Right lobe of liver (tissue), 6 donors: ENCODE measurements around the gene KAZN. TPM values are rescaled to one million over a fixed set of nuclear protein-coding genes. Genes with fewer than 3 reads are reported as not detected.

Experiments used
- ATAC-seq, 4 donors: fragments of 200-7000 bp; cut with Tn5 transposase; one replicate each; pipeline ENCODE4 v1.9.1; 2020; ENCODE audit warnings: mild to moderate bottlenecking in 4 of 4, moderate library complexity in 4 of 4
- DNase-seq, 3 donors: peaks; one replicate each; pipeline ENCODE4 v3.0.0-alpha.2; 2020
- H3K27ac ChIP-seq, 3 donors: fragments of 200-600 bp; one replicate each; pipeline ENCODE4 v1.8.0; 2022
- H3K27me3 ChIP-seq, 2 donors: fragments of 200-600 bp; one replicate each; pipeline ENCODE4 v1.8.0; 2022
- H3K36me3 ChIP-seq, 4 donors: fragments of 200-600 bp; sonication (generic) in 1 of 4; one replicate each; pipeline versions ENCODE4 v1.5.1 to v1.8.0; 2017 to 2022; ENCODE audit warnings: control low read depth in 1 of 4
- H3K4me1 ChIP-seq, 4 donors: fragments of 200-600 bp; sonication (generic) in 1 of 4; one replicate each; pipeline versions ENCODE4 v1.5.1 to v1.8.0; 2017 to 2022; ENCODE audit warnings: control low read depth in 1 of 4
- H3K4me3 ChIP-seq, 3 donors: fragments of 200-600 bp; one replicate each; pipeline ENCODE4 v1.8.0; 2022
- H3K9me3 ChIP-seq, 4 donors: fragments of 200-600 bp; sonication (generic) in 1 of 4; one replicate each; pipeline versions ENCODE4 v1.5.1 to v1.8.0; 2017 to 2022; ENCODE audit warnings: control low read depth in 1 of 4
- CTCF ChIP-seq, 4 donors: fragments of 200-600 bp in 3 of 4; fragments of 450-650 bp in 1 of 4; IDR thresholded peaks; one replicate each; pipeline versions ENCODE4 v1.5.1 to v1.8.0; 2016 to 2022; ENCODE audit warnings: antibody characterized with exemption in 4 of 4, mild to moderate bottlenecking in 2 of 4
- POLR2A ChIP-seq: fragments of 450-650 bp; IDR thresholded peaks from one replicate; pipeline ENCODE4 v1.6.1; 2017; ENCODE audit warnings: antibody characterized with exemption, mild to moderate bottlenecking
- WGBS: methylation state at CpG from one replicate; pipeline ENCODE4 v1.1.6; 2018; ENCODE audit warnings: low coverage, low lambda C conversion rate; ENCODE audit not compliant: insufficient coverage; ENCODE audit errors: missing lambda C conversion rate; 5-methylcytosine and 5-hydroxymethylcytosine counted together
- intact Hi-C, 2 donors: fragments of 100-400 bp; cut with DNase I; formaldehyde crosslinking; loops; one replicate each; pipeline versions ENCODE4 v1.11.2 to v1.14.1; 2022
- total RNA-seq, 6 experiments: library from RNA; depleted of rRNA in 2 of 6; stranded (reverse); fragments of >200 nt in 2 of 6; fragmentation: NEBNext Ultra II Directional in 3 of 6; extraction: Animal tissue kit (Norgen Biotek cat#: 25700) in 3 of 6; gene quantifications; one replicate each; pipeline versions ENCODE4 v1.1.0 to v1.2.4, GENCODE V29; 2016 to 2023
- donor health status: DM: no; HTN: yes; CAD: no.
- donor health status: DM: no; HTN: no; CAD: no.
- donor health status: DM: no; HTN: no; CAD: no.
- donor health status: DM: no; HTN: yes; CAD: no.
- donor health status: DM: no; HTN: yes; CAD: no.

The KAZN gene
- total RNA-seq, 6 experiments from 2014 or later = 1.5 to 7.2 (median 2.7) TPM

GRCh38 chr1:14884614-14885175 lies 286.2 kb downstream of the KAZN start:
- TF ChIP-seq CTCF (IDR thresholded peaks at IDR 0.05) = no peak
- TF ChIP-seq POLR2A = no peak
- no peaks in the 10 kb centered on the region for H3K36me3 ChIP-seq
- DNase-seq (no peak), ATAC-seq (no peak)
- H3K27me3 ChIP-seq = no peaks in the 10 kb centered on the region
- no peaks in the 10 kb centered on the region for H3K4me1 ChIP-seq
- intact Hi-C loops = no loop called here
- no peaks in the 10 kb centered on the region for H3K9me3 ChIP-seq
- no peak overlapping the region for H3K27ac ChIP-seq
- H3K4me3 ChIP-seq = no peak overlapping the region
- WGBS = 67% methylated on average over 13 of the region's 15 CpGs

- intact Hi-C loops = no loop called here
- ATAC-seq (no peak), DNase-seq (no peak)
- H3K4me1 ChIP-seq = no peaks in the 10 kb centered on the region
- no peak overlapping the region for H3K4me3 ChIP-seq
- no peak for TF ChIP-seq POLR2A
- no peak for TF ChIP-seq CTCF (IDR thresholded peaks at IDR 0.05)
- WGBS = 55% methylated on average over 5 of the region's 5 CpGs
- H3K36me3 ChIP-seq = no peaks in the 10 kb centered on the region
- H3K27me3 ChIP-seq = no peaks in the 10 kb centered on the region
- H3K9me3 ChIP-seq = no peaks in the 10 kb centered on the region
- no peak overlapping the region for H3K27ac ChIP-seq
These were observed 288.6 kb downstream of the KAZN start for GRCh38 chr1:14887044-14887566.

GRCh38 chr1:14887764-14888350 lies 289.4 kb downstream of the KAZN start:
- Histone ChIP-seq H3K27me3 (no peaks in the 10 kb centered on the region), H3K27ac (no peak overlapping the region), H3K36me3 (no peaks in the 10 kb centered on the region), H3K4me3 (no peak overlapping the region), H3K9me3 (no peaks in the 10 kb centered on the region), H3K4me1 (no peaks in the 10 kb centered on the region)
- no peak for ATAC-seq
- intact Hi-C loops = no loop called here
- DNase-seq = no peak
- 42% methylated on average over 7 of the region's 13 CpGs for WGBS
- TF ChIP-seq CTCF (IDR thresholded peaks at IDR 0.05) (no peak), POLR2A (no peak)

- intact Hi-C loops = no loop called here
- WGBS = 70% methylated on average over 8 of the region's 10 CpGs
- H3K9me3 ChIP-seq = no peaks in the 10 kb centered on the region
- no peaks in the 10 kb centered on the region for H3K36me3 ChIP-seq
- H3K27ac ChIP-seq = no peak overlapping the region
- H3K4me1 ChIP-seq = no peaks in the 10 kb centered on the region
- no peaks in the 10 kb centered on the region for H3K27me3 ChIP-seq
- no peak for DNase-seq
- ATAC-seq = no peak
- no peak overlapping the region for H3K4me3 ChIP-seq
- no peak for TF ChIP-seq CTCF (IDR thresholded peaks at IDR 0.05)
- TF ChIP-seq POLR2A = no peak
These were observed 289.9 kb downstream of the KAZN start for GRCh38 chr1:14888374-14888773.
